Kidney epithelial cell (primary cell): ENCODE data around the gene CDC42BPG. TPM values are rescaled to one million over a fixed set of nuclear protein-coding genes. Genes with fewer than 3 reads are reported as not detected.

Experiments used
- DNase-seq: peaks from one replicate; pipeline ENCODE4 v3.0.0-alpha.2; 2010; ENCODE audit warnings: low read depth
- H3K27me3 ChIP-seq: 2 replicates; pipeline ENCODE4 v1.6.0; 2011; ENCODE audit warnings: low read length; ENCODE audit not compliant: control insufficient read depth, insufficient read depth
- H3K36me3 ChIP-seq: 2 replicates; pipeline ENCODE4 v1.5.1; 2011; ENCODE audit warnings: low read length; ENCODE audit not compliant: control insufficient read depth, insufficient read depth
- H3K4me3 ChIP-seq: 2 replicates; pipeline ENCODE4 v1.5.1; 2011; ENCODE audit warnings: low read depth, mild to moderate bottlenecking, control low read depth, low read length
- total RNA-seq: library from RNA; depleted of rRNA; stranded (reverse); fragments of >200 nt; gene quantifications from 2 replicates; pipeline ENCODE4 v1.2.3, GENCODE V29; 2015
- TF ChIP-seq, protein P1 (sequence below): IDR thresholded peaks from 2 replicates; pipeline ENCODE4 v1.5.1; 2011; ENCODE audit warnings: mild to moderate bottlenecking, moderate library complexity, low read length, control low read depth, inconsistent platforms; ENCODE audit not compliant: insufficient read depth, poor library complexity, severe bottlenecking

CDC42BPG gene
- total RNA-seq, 1 donor from 2014 or later: 10.7 TPM

DNA sequence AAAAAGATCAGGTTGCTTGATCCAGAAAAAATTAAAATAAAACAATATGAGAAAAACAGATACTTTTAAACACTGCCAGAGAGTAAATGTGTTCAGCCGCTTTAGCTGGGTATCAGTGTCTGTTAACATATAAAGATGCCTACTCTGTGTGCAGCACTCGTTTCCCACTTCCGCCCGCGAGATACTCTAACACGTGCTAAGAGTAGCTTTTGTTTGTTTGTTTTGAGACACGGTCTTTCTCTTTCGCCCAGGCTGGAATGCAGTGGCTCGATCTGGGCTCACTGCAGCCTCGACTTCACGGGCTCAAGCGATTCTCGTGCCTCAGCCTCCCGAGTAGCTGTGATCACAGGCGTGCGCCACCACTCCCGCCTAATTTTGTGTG is 33.6 kb downstream of the CDC42BPG start:
- DNase-seq: no peak
- TF ChIP-seq, protein P1, sequence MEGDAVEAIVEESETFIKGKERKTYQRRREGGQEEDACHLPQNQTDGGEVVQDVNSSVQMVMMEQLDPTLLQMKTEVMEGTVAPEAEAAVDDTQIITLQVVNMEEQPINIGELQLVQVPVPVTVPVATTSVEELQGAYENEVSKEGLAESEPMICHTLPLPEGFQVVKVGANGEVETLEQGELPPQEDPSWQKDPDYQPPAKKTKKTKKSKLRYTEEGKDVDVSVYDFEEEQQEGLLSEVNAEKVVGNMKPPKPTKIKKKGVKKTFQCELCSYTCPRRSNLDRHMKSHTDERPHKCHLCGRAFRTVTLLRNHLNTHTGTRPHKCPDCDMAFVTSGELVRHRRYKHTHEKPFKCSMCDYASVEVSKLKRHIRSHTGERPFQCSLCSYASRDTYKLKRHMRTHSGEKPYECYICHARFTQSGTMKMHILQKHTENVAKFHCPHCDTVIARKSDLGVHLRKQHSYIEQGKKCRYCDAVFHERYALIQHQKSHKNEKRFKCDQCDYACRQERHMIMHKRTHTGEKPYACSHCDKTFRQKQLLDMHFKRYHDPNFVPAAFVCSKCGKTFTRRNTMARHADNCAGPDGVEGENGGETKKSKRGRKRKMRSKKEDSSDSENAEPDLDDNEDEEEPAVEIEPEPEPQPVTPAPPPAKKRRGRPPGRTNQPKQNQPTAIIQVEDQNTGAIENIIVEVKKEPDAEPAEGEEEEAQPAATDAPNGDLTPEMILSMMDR: no peak
- peak overlapping the region; percentile 11 for H3K4me3 ChIP-seq
- H3K36me3 ChIP-seq: peaks cover 1% of the 10 kb centered on the region
- no peaks in the 10 kb centered on the region for H3K27me3 ChIP-seq

DNA sequence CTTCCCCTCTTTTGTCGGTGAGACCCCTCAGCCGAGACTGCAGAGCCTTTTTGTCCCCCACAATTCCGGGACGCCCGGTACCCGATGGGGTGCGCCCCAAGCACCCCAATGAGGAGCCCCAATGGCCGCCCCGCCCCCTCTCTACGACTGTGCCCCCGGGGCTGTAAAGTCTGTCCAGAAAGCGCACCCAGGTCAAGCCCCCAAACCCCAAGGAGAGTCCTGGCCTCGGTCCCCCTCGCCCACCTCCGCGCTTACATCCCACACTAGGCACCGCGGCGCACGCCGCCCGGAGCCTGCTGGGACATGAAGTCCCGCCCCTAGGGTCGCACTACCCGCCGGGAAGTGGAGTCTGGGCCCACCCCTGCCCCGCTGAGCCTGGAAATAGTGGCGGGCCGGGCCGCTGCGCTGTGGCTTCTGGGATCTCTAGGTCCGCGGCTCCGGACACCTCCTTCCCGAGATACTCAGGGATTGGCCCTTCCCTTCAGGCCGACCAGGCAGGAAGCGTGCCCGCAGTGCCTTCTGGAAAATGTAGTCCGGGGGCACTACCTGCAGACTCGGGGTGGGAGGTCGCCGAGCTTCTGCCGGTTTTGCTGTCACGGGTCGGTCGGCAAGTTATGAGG is 34.1 kb downstream of the CDC42BPG start, which contains the start of gene MEN1:
Gene MEN1, minus strand, starts transcription at position 281 of the 620 bp plus-strand sequence. CDS start 442 bp downstream, outside the sequence.
- TF ChIP-seq, protein P1: no peak
- H3K27me3 ChIP-seq: no peaks in the 10 kb centered on the region
- peak within 1 kb of the TSS; percentile 77 for H3K4me3 ChIP-seq
- H3K36me3 ChIP-seq: peaks cover 1% of the 10 kb centered on the region
- peak; percentile 86 for DNase-seq

DNA sequence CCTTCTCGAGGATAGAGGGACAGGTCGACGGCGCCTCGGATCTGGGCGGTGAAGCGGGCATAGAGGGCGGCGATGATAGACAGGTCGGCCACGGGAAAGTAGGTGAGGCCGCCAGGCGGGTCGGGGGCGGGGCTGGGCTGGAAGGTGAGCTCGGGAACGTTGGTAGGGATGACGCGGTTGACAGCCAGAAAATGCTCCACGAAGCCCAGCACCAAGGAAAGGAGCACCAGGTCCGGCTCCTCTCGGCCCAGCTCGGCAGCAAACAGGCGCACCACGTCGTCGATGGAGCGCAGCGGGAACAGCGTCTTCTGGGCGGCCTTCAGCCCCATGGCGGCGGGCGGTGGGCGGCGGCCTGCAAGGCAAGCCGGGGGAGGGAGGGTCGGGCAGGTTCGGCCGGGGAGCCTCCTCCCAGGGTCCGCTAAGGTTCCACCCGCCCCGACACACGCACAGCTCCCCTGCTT is 34.6 kb downstream of the CDC42BPG start:
- Histone ChIP-seq H3K36me3 (peaks cover 1% of the 10 kb centered on the region), H3K4me3 (peak overlapping the region; percentile 77), H3K27me3 (no peaks in the 10 kb centered on the region)
- no peak for DNase-seq
- TF ChIP-seq, protein P1: no peak

DNA sequence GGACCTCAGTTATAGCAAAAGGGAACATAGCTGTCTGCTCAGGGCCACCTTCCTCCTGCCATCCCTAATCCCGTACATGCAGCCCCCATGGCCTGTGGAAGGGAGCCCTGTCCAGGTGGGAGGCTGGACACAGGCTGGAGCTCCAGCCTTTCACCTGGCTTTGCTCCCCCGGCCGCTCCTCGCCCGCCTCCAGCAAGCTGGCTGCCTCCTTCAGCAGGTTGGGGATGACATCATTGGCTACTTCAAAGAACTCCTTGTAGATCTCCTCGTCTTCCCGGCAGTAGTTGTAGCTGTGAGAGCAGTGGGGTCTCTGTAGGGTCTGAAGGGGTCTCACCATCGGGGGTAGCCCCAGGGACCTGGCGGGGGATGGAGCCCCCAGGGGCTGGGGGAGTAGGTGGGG is 39.0 kb downstream of the CDC42BPG start:
- H3K27me3 ChIP-seq: no peaks in the 10 kb centered on the region
- TF ChIP-seq, protein P1: no peak
- DNase-seq: no peak
- H3K36me3 ChIP-seq: peaks cover 1% of the 10 kb centered on the region
- no peak overlapping the region for H3K4me3 ChIP-seq

DNA sequence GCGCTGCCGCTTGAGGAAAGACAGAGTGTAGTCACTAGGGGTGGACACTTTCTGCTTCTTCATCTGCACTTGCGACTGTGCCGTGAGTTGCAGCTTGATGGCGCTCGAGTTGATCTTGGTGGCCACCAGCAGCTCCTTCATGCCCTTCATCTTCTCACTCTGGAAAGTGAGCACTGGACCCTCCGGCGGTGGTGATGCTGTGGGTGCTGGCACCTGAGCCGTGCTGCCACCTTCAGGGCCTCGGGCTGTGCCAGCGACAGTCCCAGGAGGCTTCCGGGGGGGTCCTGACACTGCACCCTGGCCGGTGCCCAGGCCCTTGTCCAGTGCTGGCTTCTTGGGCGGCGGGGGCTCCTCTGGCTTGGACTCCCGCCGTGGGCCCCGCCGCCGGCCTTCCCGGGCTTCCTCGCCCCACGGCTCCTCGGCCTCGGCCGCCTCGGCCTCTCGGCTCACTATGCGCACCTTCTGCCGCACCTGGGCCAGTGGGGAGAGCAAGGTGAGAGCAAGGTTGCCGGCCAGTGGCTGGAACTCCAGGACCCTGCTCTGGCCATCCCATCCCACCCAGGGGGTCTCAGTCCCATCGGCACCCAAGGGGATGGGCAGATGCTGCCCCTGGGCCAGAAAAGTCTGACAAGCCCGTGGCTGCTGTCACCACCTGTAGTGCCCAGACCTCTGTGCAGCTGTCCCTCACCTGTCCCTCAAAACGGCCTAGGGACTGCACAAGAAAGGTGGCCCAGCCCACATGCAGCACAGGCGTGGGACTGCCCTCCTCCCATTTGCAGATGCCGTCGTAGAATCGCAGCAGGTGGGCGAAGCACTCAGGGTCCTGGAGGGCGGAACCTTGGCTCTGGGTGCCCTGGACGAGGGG is 39.9 kb downstream of the CDC42BPG start:
- no peak for DNase-seq
- no peaks in the 10 kb centered on the region for H3K27me3 ChIP-seq
- H3K4me3 ChIP-seq: no peak overlapping the region
- TF ChIP-seq, protein P1: no peak
- peaks cover 1% of the 10 kb centered on the region for H3K36me3 ChIP-seq
